Gastrocnemius medialis (tissue), 4 donors: ENCODE measurements around the gene DPP10.

Source experiments
- CTCF ChIP-seq, 5 experiments: fragments of 450-650 bp in 3 of 5; fragments of 200-600 bp in 2 of 5; sonication (generic) in 2 of 5; IDR thresholded peaks in 4 of 5; conservative IDR thresholded peaks in 1 of 5; 1 replicate in 4 of 5; 2 replicates in 1 of 5; pipeline ENCODE4 v1.5.1; 2016 to 2019; ENCODE audit warnings: antibody characterized with exemption in 5 of 5, mild to moderate bottlenecking in 3 of 5, moderate library complexity in 3 of 5
- POLR2A ChIP-seq, 2 donors: fragments of 450-650 bp; IDR thresholded peaks; one replicate each; pipeline ENCODE4 v1.6.1; 2017; ENCODE audit warnings: antibody characterized with exemption in 2 of 2, mild to moderate bottlenecking in 2 of 2, moderate library complexity in 2 of 2

GRCh38 chr2:114537777-114538176 lies 95.3 kb downstream of the DPP10 start:
- no peak for TF ChIP-seq CTCF (IDR thresholded peaks at IDR 0.05 in 4 of 5, conservative IDR thresholded peaks at IDR 0.05 in 1 of 5)
- no peak for TF ChIP-seq POLR2A (IDR thresholded peaks at IDR 0.05)
